HCT116 (cell line): Measurements from ENCODE around the gene DCAF10.

Source experiments
- EGR1 ChIP-seq: IDR thresholded peaks from 2 replicates; pipeline ENCODE4 v1.6.1; 2012; ENCODE audit warnings: low read depth
- FOSL1 ChIP-seq: IDR thresholded peaks from 2 replicates; pipeline ENCODE4 v1.6.1; 2012; ENCODE audit warnings: low read depth
- TF ChIP-seq, protein P1 (sequence below), 3 experiments: fragments of 200-600 bp in 1 of 3; sonication (generic) in 1 of 3; IDR thresholded peaks in 2 of 3; conservative IDR thresholded peaks in 1 of 3; 2 replicates each; pipeline ENCODE4 v1.5.1; 2012 to 2017; ENCODE audit warnings: low read depth in 2 of 3, low read length in 2 of 3, antibody characterized with exemption in 1 of 3, borderline replicate concordance in 1 of 3, control low read depth in 1 of 3, mild to moderate bottlenecking in 1 of 3, mixed read lengths in 1 of 3, mixed run types in 1 of 3, moderate library complexity in 1 of 3; ENCODE audit not compliant: insufficient read depth in 1 of 3

DNA sequence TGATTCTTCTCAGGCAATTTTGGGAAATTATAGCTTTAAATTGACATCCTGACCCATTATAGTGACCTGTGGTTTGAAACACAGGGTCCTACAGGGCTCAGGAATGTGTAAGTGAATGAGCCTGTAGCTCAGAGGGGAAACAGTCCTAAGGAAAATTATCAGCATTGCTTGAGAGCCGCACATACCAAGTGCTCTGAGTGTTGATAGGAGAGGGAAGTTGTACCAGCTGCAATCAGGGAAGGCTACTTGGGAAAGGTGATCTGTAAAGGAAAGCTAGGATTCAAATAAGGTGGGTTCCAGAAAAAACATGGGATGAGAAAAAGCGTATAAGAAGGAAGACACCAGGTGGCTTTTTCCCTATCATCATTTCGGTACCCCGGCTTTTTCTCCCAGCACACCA lies 107.7 kb downstream of the DCAF10 start:
- TF ChIP-seq, protein P1, sequence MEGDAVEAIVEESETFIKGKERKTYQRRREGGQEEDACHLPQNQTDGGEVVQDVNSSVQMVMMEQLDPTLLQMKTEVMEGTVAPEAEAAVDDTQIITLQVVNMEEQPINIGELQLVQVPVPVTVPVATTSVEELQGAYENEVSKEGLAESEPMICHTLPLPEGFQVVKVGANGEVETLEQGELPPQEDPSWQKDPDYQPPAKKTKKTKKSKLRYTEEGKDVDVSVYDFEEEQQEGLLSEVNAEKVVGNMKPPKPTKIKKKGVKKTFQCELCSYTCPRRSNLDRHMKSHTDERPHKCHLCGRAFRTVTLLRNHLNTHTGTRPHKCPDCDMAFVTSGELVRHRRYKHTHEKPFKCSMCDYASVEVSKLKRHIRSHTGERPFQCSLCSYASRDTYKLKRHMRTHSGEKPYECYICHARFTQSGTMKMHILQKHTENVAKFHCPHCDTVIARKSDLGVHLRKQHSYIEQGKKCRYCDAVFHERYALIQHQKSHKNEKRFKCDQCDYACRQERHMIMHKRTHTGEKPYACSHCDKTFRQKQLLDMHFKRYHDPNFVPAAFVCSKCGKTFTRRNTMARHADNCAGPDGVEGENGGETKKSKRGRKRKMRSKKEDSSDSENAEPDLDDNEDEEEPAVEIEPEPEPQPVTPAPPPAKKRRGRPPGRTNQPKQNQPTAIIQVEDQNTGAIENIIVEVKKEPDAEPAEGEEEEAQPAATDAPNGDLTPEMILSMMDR (IDR thresholded peaks at IDR 0.05 in 2 of 3, conservative IDR thresholded peaks at IDR 0.05 in 1 of 3; ENCODE audit: borderline replicate concordance in 1 of 3, insufficient read depth in 1 of 3, low read depth in 2 of 3, low read length in 2 of 3), result no peak
- TF ChIP-seq EGR1 (no peak), FOSL1 (no peak)
